ENCODE results near the gene ATG4A. TPM values are rescaled to one million over a fixed set of nuclear protein-coding genes. Genes with fewer than 3 reads are reported as not detected.

The ATG4A gene
- total RNA-seq, 3 donors from 2014 or later, result 17.1 to 23.9 (median 21.3) TPM

- H3K4me1 ChIP-seq (ENCODE audit: low read depth), result no peaks in the 10 kb centered on the region
- H3K4me3 ChIP-seq, result no peak overlapping the region
- no peak for TF ChIP-seq CTCF (IDR thresholded peaks at IDR 0.05)
- ATAC-seq (no peak), DNase-seq (no peak)
- no peaks in the 10 kb centered on the region for H3K36me3 ChIP-seq (ENCODE audit: low read depth)
- H3K9me3 ChIP-seq, result no peaks in the 10 kb centered on the region
- intact Hi-C loops (cut with DNase I, micrococcal nuclease), result no loop called here
These were observed 31.8 kb upstream of the ATG4A start for GRCh38 chrX:108059801-108060200.

GRCh38 chrX:108064001-108064400 lies 27.6 kb upstream of the ATG4A start:
- no peak for ATAC-seq
- intact Hi-C loops (cut with DNase I, micrococcal nuclease), result no loop called here
- no peak for TF ChIP-seq CTCF (IDR thresholded peaks at IDR 0.05)

GRCh38 chrX:108064613-108065012 lies 27.0 kb upstream of the ATG4A start:
- Histone ChIP-seq H3K4me3 (no peak overlapping the region), H3K36me3 (ENCODE audit: low read depth) (no peaks in the 10 kb centered on the region), H3K4me1 (ENCODE audit: low read depth) (no peaks in the 10 kb centered on the region), H3K9me3 (no peaks in the 10 kb centered on the region)
- intact Hi-C loops (cut with DNase I, micrococcal nuclease), result no loop called here
- ATAC-seq (no peak), DNase-seq (no peak)
- TF ChIP-seq CTCF (IDR thresholded peaks at IDR 0.05), result no peak

More at GRCh38 chrX:108064001-108064400, 27.6 kb upstream of the ATG4A start:
- Histone ChIP-seq H3K4me3 (no peak overlapping the region), H3K4me1 (ENCODE audit: low read depth) (no peaks in the 10 kb centered on the region), H3K36me3 (ENCODE audit: low read depth) (no peaks in the 10 kb centered on the region), H3K9me3 (no peaks in the 10 kb centered on the region)
- DNase-seq, result no peak

- no peaks in the 10 kb centered on the region for H3K4me1 ChIP-seq (ENCODE audit: low read depth)
- no peaks in the 10 kb centered on the region for H3K9me3 ChIP-seq
- no peak for TF ChIP-seq CTCF (IDR thresholded peaks at IDR 0.05)
- H3K4me3 ChIP-seq, result no peak overlapping the region
- ATAC-seq, result no peak
- no peaks in the 10 kb centered on the region for H3K36me3 ChIP-seq (ENCODE audit: low read depth)
- intact Hi-C loops (cut with DNase I, micrococcal nuclease), result no loop called here
- no peak for DNase-seq
These were observed 23.5 kb upstream of the ATG4A start for GRCh38 chrX:108068121-108068520.

GRCh38 chrX:108070891-108071290 lies 20.7 kb upstream of the ATG4A start:
- Histone ChIP-seq H3K36me3 (ENCODE audit: low read depth) (no peaks in the 10 kb centered on the region), H3K4me3 (no peak overlapping the region), H3K9me3 (no peaks in the 10 kb centered on the region), H3K4me1 (ENCODE audit: low read depth) (no peaks in the 10 kb centered on the region)
- TF ChIP-seq CTCF (IDR thresholded peaks at IDR 0.05), result no peak
- no peak for DNase-seq
- ATAC-seq, result no peak
- intact Hi-C loops (cut with DNase I, micrococcal nuclease), result no loop called here

- no peak for TF ChIP-seq CTCF (IDR thresholded peaks at IDR 0.05)
- Histone ChIP-seq H3K36me3 (ENCODE audit: low read depth) (no peaks in the 10 kb centered on the region), H3K4me3 (no peak overlapping the region), H3K4me1 (ENCODE audit: low read depth) (no peaks in the 10 kb centered on the region), H3K9me3 (no peaks in the 10 kb centered on the region)
- intact Hi-C loops (cut with DNase I, micrococcal nuclease), result no loop called here
- ATAC-seq (no peak), DNase-seq (no peak)
These were observed 20.0 kb upstream of the ATG4A start for GRCh38 chrX:108071578-108071977.
